Activated CD4-positive, alpha-beta T cell treated with anti-CD3 and anti-CD28 coated beads for 36 hours (primary cell): ENCODE data around the gene ADAMTS9. TPM values are rescaled to one million over a fixed set of nuclear protein-coding genes. Genes with fewer than 3 reads are reported as not detected.

ENCODE experiments used
- ATAC-seq: fragments of 200-7000 bp; cut with Tn5 transposase; one replicate; pipeline ENCODE4 v1.10.0; 2021; ENCODE audit warnings: mild to moderate bottlenecking, moderate library complexity
- CTCF ChIA-PET: fragments of 350-600 bp; sonication (Branson Sonifier 250); formaldehyde crosslinking; loops from one replicate; lab custom pipeline; 2021; ENCODE audit warnings: antibody characterized with exemption; lab: Charles Lee
- POLR2A ChIA-PET: fragments of 350-600 bp; sonication (Branson Sonifier 250); formaldehyde crosslinking; loops from one replicate; lab custom pipeline; 2021; ENCODE audit warnings: antibody characterized with exemption, inconsistent platforms; lab: Charles Lee
- DNase-seq: peaks from one replicate; pipeline ENCODE4 v3.0.0-alpha.2; 2020
- H3K27ac Mint-ChIP-seq: one replicate; pipeline ENCODE4 v1.8.0; 2021; ENCODE audit warnings: mixed read lengths
- H3K27me3 Mint-ChIP-seq: one replicate; pipeline ENCODE4 v1.8.0; 2021; ENCODE audit warnings: mixed read lengths
- H3K36me3 Mint-ChIP-seq: one replicate; pipeline ENCODE4 v1.8.0; 2021; ENCODE audit warnings: low read depth, mixed read lengths
- H3K4me1 Mint-ChIP-seq: one replicate; pipeline ENCODE4 v1.8.0; 2021; ENCODE audit warnings: mixed read lengths
- H3K4me3 Mint-ChIP-seq: one replicate; pipeline ENCODE4 v1.8.0; 2021; ENCODE audit warnings: mild to moderate bottlenecking, moderate library complexity, mixed read lengths
- H3K9me3 Mint-ChIP-seq: one replicate; pipeline ENCODE4 v1.8.0; 2021; ENCODE audit warnings: low read depth, mixed read lengths
- intact Hi-C, 2 experiments: fragments of 100-400 bp; cut with DNase I in 1 of 2; cut with micrococcal nuclease in 1 of 2; formaldehyde crosslinking; loops; one replicate each; pipeline versions ENCODE4 v1.14.2 to v1.15.1; 2022 to 2024; cut with DNase I, micrococcal nuclease
- total RNA-seq, 2 experiments: library from RNA; stranded (reverse); gene quantifications; one replicate each; pipeline ENCODE4 v1.2.3, GENCODE V29; 2021

Gene ADAMTS9
- total RNA-seq, 2 experiments from 2014 or later: not detected

- H3K27me3 Mint-ChIP-seq: no peaks in the 10 kb centered on the region
- no peaks in the 10 kb centered on the region for H3K9me3 Mint-ChIP-seq
- no peak for ATAC-seq
- intact Hi-C loops: no loop called here
- ChIA-PET POLR2A (no interaction called here), CTCF (no interaction called here)
- no peaks in the 10 kb centered on the region for H3K36me3 Mint-ChIP-seq
- DNase-seq: no peak
- H3K27ac Mint-ChIP-seq: no peak overlapping the region
- no peaks in the 10 kb centered on the region for H3K4me1 Mint-ChIP-seq
- no peak overlapping the region for H3K4me3 Mint-ChIP-seq
Observed at GRCh38 chr3:64563751-64564150, 124.0 kb downstream of the ADAMTS9 start.

- POLR2A ChIA-PET: no interaction called here
- intact Hi-C loops: no loop called here
- CTCF ChIA-PET: no interaction called here
- Mint-ChIP-seq H3K9me3 (no peaks in the 10 kb centered on the region), H3K4me3 (no peak overlapping the region), H3K27ac (no peak overlapping the region), H3K36me3 (no peaks in the 10 kb centered on the region), H3K4me1 (no peaks in the 10 kb centered on the region), H3K27me3 (peaks cover 2% of the 10 kb centered on the region)
- no peak for ATAC-seq
- DNase-seq: no peak
Observed at GRCh38 chr3:64561868-64562267, 125.9 kb downstream of the ADAMTS9 start.

GRCh38 chr3:64561325-64561843, 126.4 kb downstream of the ADAMTS9 start:
- POLR2A ChIA-PET: no interaction called here
- intact Hi-C loops: no loop called here
- CTCF ChIA-PET: no interaction called here

GRCh38 chr3:64560791-64561190, 127.0 kb downstream of the ADAMTS9 start:
- Mint-ChIP-seq H3K36me3 (no peaks in the 10 kb centered on the region), H3K9me3 (no peaks in the 10 kb centered on the region), H3K4me3 (no peak overlapping the region), H3K27ac (no peak overlapping the region), H3K27me3 (peaks cover 5% of the 10 kb centered on the region), H3K4me1 (no peaks in the 10 kb centered on the region)
- POLR2A ChIA-PET: no interaction called here
- ATAC-seq (no peak), DNase-seq (no peak)
- intact Hi-C loops: no loop called here
- CTCF ChIA-PET: no interaction called here

More at GRCh38 chr3:64561325-64561843, 126.4 kb downstream of the ADAMTS9 start:
- DNase-seq (no peak), ATAC-seq (no peak)
- no peaks in the 10 kb centered on the region for H3K4me1 Mint-ChIP-seq
- no peak overlapping the region for H3K27ac Mint-ChIP-seq
- H3K27me3 Mint-ChIP-seq: peaks cover 5% of the 10 kb centered on the region
- H3K4me3 Mint-ChIP-seq: no peak overlapping the region
- no peaks in the 10 kb centered on the region for H3K9me3 Mint-ChIP-seq
- no peaks in the 10 kb centered on the region for H3K36me3 Mint-ChIP-seq

- H3K27me3 Mint-ChIP-seq: peaks cover 9% of the 10 kb centered on the region
- no peak overlapping the region for H3K27ac Mint-ChIP-seq
- DNase-seq (no peak), ATAC-seq (no peak)
- ChIA-PET POLR2A (no interaction called here), CTCF (no interaction called here)
- no peak overlapping the region for H3K4me3 Mint-ChIP-seq
- intact Hi-C loops: no loop called here
- H3K9me3 Mint-ChIP-seq: no peaks in the 10 kb centered on the region
- H3K36me3 Mint-ChIP-seq: no peaks in the 10 kb centered on the region
- H3K4me1 Mint-ChIP-seq: no peaks in the 10 kb centered on the region
Observed at GRCh38 chr3:64559588-64559987, 128.2 kb downstream of the ADAMTS9 start.

GRCh38 chr3:64556046-64556445, 131.8 kb downstream of the ADAMTS9 start:
- intact Hi-C loops: no loop called here
- Mint-ChIP-seq H3K27ac (no peak overlapping the region), H3K36me3 (no peaks in the 10 kb centered on the region), H3K4me3 (no peak overlapping the region), H3K27me3 (peaks cover 9% of the 10 kb centered on the region), H3K9me3 (no peaks in the 10 kb centered on the region), H3K4me1 (no peaks in the 10 kb centered on the region)
- DNase-seq: no peak
- no peak for ATAC-seq
- CTCF ChIA-PET: interaction anchor here (0.6 kb wide), 1 partner anchor 132 kb away, joined by 3 read pairs; no protein-coding TSS in a partner anchor
- POLR2A ChIA-PET: no interaction called here

GRCh38 chr3:64555351-64555750, 132.4 kb downstream of the ADAMTS9 start:
- H3K9me3 Mint-ChIP-seq: no peaks in the 10 kb centered on the region
- no peaks in the 10 kb centered on the region for H3K4me1 Mint-ChIP-seq
- peaks cover 9% of the 10 kb centered on the region for H3K27me3 Mint-ChIP-seq
- ATAC-seq: no peak
- ChIA-PET POLR2A (no interaction called here), CTCF (interaction anchor here (0.6 kb wide), 2 partner anchors 21 to 414 kb away, joined by 3 to 4 read pairs; no protein-coding TSS in a partner anchor)
- no peak for DNase-seq
- no peaks in the 10 kb centered on the region for H3K36me3 Mint-ChIP-seq
- intact Hi-C loops: no loop called here
- no peak overlapping the region for H3K4me3 Mint-ChIP-seq
- H3K27ac Mint-ChIP-seq: no peak overlapping the region

GRCh38 chr3:64554096-64554920, 133.5 kb downstream of the ADAMTS9 start:
- H3K4me3 Mint-ChIP-seq: no peak overlapping the region
- ATAC-seq (no peak), DNase-seq (no peak)
- ChIA-PET POLR2A (no interaction called here), CTCF (interaction anchor here (0.7 kb wide), 1 partner anchor 398 kb away, joined by 3 read pairs; no protein-coding TSS in a partner anchor)
- H3K36me3 Mint-ChIP-seq: no peaks in the 10 kb centered on the region
- intact Hi-C loops: no loop called here
- peaks cover 9% of the 10 kb centered on the region for H3K27me3 Mint-ChIP-seq
- no peaks in the 10 kb centered on the region for H3K9me3 Mint-ChIP-seq
- H3K27ac Mint-ChIP-seq: no peak overlapping the region
- H3K4me1 Mint-ChIP-seq: no peaks in the 10 kb centered on the region

- no peaks in the 10 kb centered on the region for H3K36me3 Mint-ChIP-seq
- peaks cover 9% of the 10 kb centered on the region for H3K27me3 Mint-ChIP-seq
- ChIA-PET CTCF (interaction anchor here (0.6 kb wide), 1 partner anchor 60 kb away, joined by 3 read pairs; no protein-coding TSS in a partner anchor), POLR2A (no interaction called here)
- intact Hi-C loops: no loop called here
- no peak for ATAC-seq
- H3K27ac Mint-ChIP-seq: no peak overlapping the region
- H3K4me3 Mint-ChIP-seq: no peak overlapping the region
- H3K4me1 Mint-ChIP-seq: no peaks in the 10 kb centered on the region
- DNase-seq: no peak
- H3K9me3 Mint-ChIP-seq: no peaks in the 10 kb centered on the region
Observed at GRCh38 chr3:64552966-64553365, 134.8 kb downstream of the ADAMTS9 start.

- H3K27me3 Mint-ChIP-seq: peaks cover 9% of the 10 kb centered on the region
- no peaks in the 10 kb centered on the region for H3K4me1 Mint-ChIP-seq
- ChIA-PET POLR2A (no interaction called here), CTCF (no interaction called here)
- H3K27ac Mint-ChIP-seq: no peak overlapping the region
- H3K36me3 Mint-ChIP-seq: no peaks in the 10 kb centered on the region
- H3K4me3 Mint-ChIP-seq: no peak overlapping the region
- DNase-seq (no peak), ATAC-seq (no peak)
- intact Hi-C loops: no loop called here
- H3K9me3 Mint-ChIP-seq: no peaks in the 10 kb centered on the region
Observed at GRCh38 chr3:64552160-64552559, 135.6 kb downstream of the ADAMTS9 start.

GRCh38 chr3:64551697-64552096, 136.1 kb downstream of the ADAMTS9 start:
- Mint-ChIP-seq H3K36me3 (no peaks in the 10 kb centered on the region), H3K27me3 (peaks cover 5% of the 10 kb centered on the region), H3K9me3 (no peaks in the 10 kb centered on the region), H3K27ac (no peak overlapping the region), H3K4me3 (no peak overlapping the region), H3K4me1 (no peaks in the 10 kb centered on the region)
- ATAC-seq (no peak), DNase-seq (no peak)
- CTCF ChIA-PET: no interaction called here
- intact Hi-C loops: no loop called here
- POLR2A ChIA-PET: no interaction called here

GRCh38 chr3:64550745-64551144, 137.1 kb downstream of the ADAMTS9 start:
- Mint-ChIP-seq H3K27me3 (peaks cover 4% of the 10 kb centered on the region), H3K27ac (no peak overlapping the region), H3K36me3 (no peaks in the 10 kb centered on the region), H3K4me1 (no peaks in the 10 kb centered on the region), H3K4me3 (no peak overlapping the region), H3K9me3 (no peaks in the 10 kb centered on the region)
- intact Hi-C loops: no loop called here
- CTCF ChIA-PET: no interaction called here
- ATAC-seq: no peak
- POLR2A ChIA-PET: no interaction called here
- no peak for DNase-seq
